Measurements from ENCODE around the gene CSRNP2.

CSRNP2 gene

GRCh38 chr12:51048661-51049251, 34.6 kb downstream of the CSRNP2 start:
- ChIA-PET CTCF (interaction anchor here (0.7 to 5.4 kb wide), 7 partner anchors 14 to 292 kb away, joined by 3 to 20 read pairs (median 3); no protein-coding TSS in a partner anchor), POLR2A (no interaction called here)
- DNase-seq (ENCODE audit: extremely low spot score): no peak
- no peak for TF ChIP-seq CTCF (IDR thresholded peaks at IDR 0.05; ENCODE audit: control extremely low read depth, extremely low read depth, low read depth, missing control alignments)

GRCh38 chr12:51047655-51048540, 35.5 kb downstream of the CSRNP2 start, which contains the start of gene LETMD1:
LETMD1 (plus strand) TSS chr12:51048327; CDS start chr12:51048357, 30 bp downstream.
- ChIA-PET POLR2A (no interaction called here), CTCF (interaction anchor here (0.7 to 5.4 kb wide), 12 partner anchors 11 to 293 kb away, joined by 3 to 20 read pairs (median 3); partner anchors contain the start of gene DAZAP2)
- peak; percentile 94 for DNase-seq (ENCODE audit: extremely low spot score)
- peak; percentile 92 for TF ChIP-seq CTCF (IDR thresholded peaks at IDR 0.05; ENCODE audit: control extremely low read depth, extremely low read depth, low read depth, missing control alignments)

GRCh38 chr12:51036279-51036678, 47.1 kb downstream of the CSRNP2 start:
- TF ChIP-seq CTCF (IDR thresholded peaks at IDR 0.05; ENCODE audit: control extremely low read depth, extremely low read depth, low read depth, missing control alignments): no peak
- CTCF ChIA-PET: interaction anchor here (1.3 kb wide), 1 partner anchor 211 kb away, joined by 3 read pairs; no protein-coding TSS in a partner anchor
- POLR2A ChIA-PET: interaction anchor here (1.0 kb wide), 1 partner anchor 47 kb away, joined by 3 read pairs; the partner anchor contains the start of gene CSRNP2

GRCh38 chr12:51033457-51034089, 49.8 kb downstream of the CSRNP2 start:
- no peak for TF ChIP-seq CTCF (IDR thresholded peaks at IDR 0.05; ENCODE audit: control extremely low read depth, extremely low read depth, low read depth, missing control alignments)
- POLR2A ChIA-PET: no interaction called here

More at GRCh38 chr12:51036279-51036678, 47.1 kb downstream of the CSRNP2 start:
- DNase-seq (ENCODE audit: extremely low spot score): no peak

GRCh38 chr12:51033048-51033447, 50.3 kb downstream of the CSRNP2 start:
- DNase-seq (ENCODE audit: extremely low spot score): no peak
- no peak for TF ChIP-seq CTCF (IDR thresholded peaks at IDR 0.05; ENCODE audit: control extremely low read depth, extremely low read depth, low read depth, missing control alignments)
- ChIA-PET CTCF (no interaction called here), POLR2A (no interaction called here)

More at GRCh38 chr12:51033457-51034089, 49.8 kb downstream of the CSRNP2 start:
- CTCF ChIA-PET: no interaction called here
- no peak for DNase-seq (ENCODE audit: extremely low spot score)

GRCh38 chr12:51028813-51029150, 54.6 kb downstream of the CSRNP2 start:
- CTCF ChIA-PET: interaction anchor here (1.1 to 1.7 kb wide), 4 partner anchors 23 to 260 kb away, joined by 3 to 6 read pairs (median 4); no protein-coding TSS in a partner anchor
- no peak for DNase-seq (ENCODE audit: extremely low spot score)
- POLR2A ChIA-PET: no interaction called here
- no peak for TF ChIP-seq CTCF (IDR thresholded peaks at IDR 0.05; ENCODE audit: control extremely low read depth, extremely low read depth, low read depth, missing control alignments)

All from GM10248 (cell line).